IMR-90 (cell line): ENCODE results near the gene GABRB2. TPM values are rescaled to one million over a fixed set of nuclear protein-coding genes. Genes with fewer than 3 reads are reported as not detected.

Experiments used
- ATAC-seq: fragments of 200-7000 bp; cut with Tn5 transposase; 2 replicates; pipeline ENCODE4 v1.9.1; 2020; ENCODE audit warnings: low read depth, mild to moderate bottlenecking, moderate library complexity
- BruUV-seq: library from RNA; stranded (reverse); fragments of 400-500 nt; replicated peaks from 2 replicates; lab custom pipeline; 2021; lab: Mats Ljungman, UMichigan
- CTCF ChIA-PET: fragments of 300-600 bp; formaldehyde crosslinking; extraction: SDS; loops from one replicate; lab custom pipeline; 2021; ENCODE audit warnings: antibody characterized with exemption; lab: Yijun Ruan, JAX
- POLR2A ChIA-PET: fragments of 300-600 bp; sonication (Branson Sonifier 250); formaldehyde crosslinking; loops from one replicate; lab custom pipeline; 2022; ENCODE audit warnings: antibody characterized with exemption; ENCODE audit not compliant: unreplicated experiment; lab: Charles Lee
- DNase-seq: peaks from one replicate; pipeline ENCODE4 v3.0.0; 2013
- H2AFZ ChIP-seq: replicated peaks from 2 replicates; pipeline ENCODE3; 2013; ENCODE audit warnings: low read length, mild to moderate bottlenecking; ENCODE audit not compliant: poor library complexity
- H2AK5ac ChIP-seq: 2 replicates; pipeline ENCODE4 v1.6.1; 2013; ENCODE audit warnings: low read depth, low read length, inconsistent platforms
- H2AK9ac ChIP-seq: replicated peaks from 2 replicates; pipeline ENCODE3; 2013; ENCODE audit warnings: mild to moderate bottlenecking, low read depth, low read length, moderate library complexity; ENCODE audit not compliant: poor library complexity
- H2BK120ac ChIP-seq: 2 replicates; pipeline ENCODE4 v1.6.1; 2013; ENCODE audit warnings: low read depth, low read length, inconsistent platforms
- H2BK15ac ChIP-seq: 3 replicates; pipeline ENCODE4 v1.6.1; 2013; ENCODE audit warnings: low read depth, low read length, inconsistent platforms
- H2BK20ac ChIP-seq: 2 replicates; pipeline ENCODE4 v1.6.1; 2013; ENCODE audit warnings: low read depth, mild to moderate bottlenecking, inconsistent platforms, low read length, moderate library complexity
- H2BK5ac ChIP-seq: 2 replicates; pipeline ENCODE4 v1.6.1; 2013; ENCODE audit warnings: mild to moderate bottlenecking, low read depth, low read length, inconsistent platforms; ENCODE audit not compliant: poor library complexity, severe bottlenecking
- H3K14ac ChIP-seq: replicated peaks from 2 replicates; pipeline ENCODE4 v1.6.1; 2013; ENCODE audit warnings: low read depth, low read length, inconsistent platforms
- H3K18ac ChIP-seq: 2 replicates; pipeline ENCODE4 v1.6.1; 2013; ENCODE audit warnings: low read depth, low read length, control low read depth
- H3K23ac ChIP-seq: 2 replicates; pipeline ENCODE4 v1.6.1; 2013; ENCODE audit warnings: low read depth, low read length, inconsistent platforms
- H3K27ac ChIP-seq: 2 replicates; pipeline ENCODE4 v1.5.1; 2013; ENCODE audit warnings: mild to moderate bottlenecking, control low read depth, low read length; ENCODE audit not compliant: insufficient read depth
- H3K27me3 ChIP-seq: 2 replicates; pipeline ENCODE4 v1.6.1; 2013; ENCODE audit warnings: low read length; ENCODE audit not compliant: control insufficient read depth, insufficient read depth
- H3K36me3 ChIP-seq: 2 replicates; pipeline ENCODE4 v1.6.1; 2013; ENCODE audit warnings: low read length, mixed read lengths; ENCODE audit not compliant: control insufficient read depth, insufficient read depth
- H3K4ac ChIP-seq: 2 replicates; pipeline ENCODE4 v1.6.1; 2013; ENCODE audit warnings: low read depth, low read length, inconsistent platforms
- H3K4me1 ChIP-seq: 2 replicates; pipeline ENCODE4 v1.6.1; 2013; ENCODE audit warnings: low read length, mixed read lengths; ENCODE audit not compliant: control insufficient read depth, insufficient read depth
- H3K4me2 ChIP-seq: 2 replicates; pipeline ENCODE4 v1.6.1; 2013; ENCODE audit warnings: low read depth, mild to moderate bottlenecking, control low read depth, low read length, moderate library complexity
- H3K4me3 ChIP-seq: 2 replicates; pipeline ENCODE4 v1.5.1; 2013; ENCODE audit warnings: low read depth, mild to moderate bottlenecking, control low read depth, low read length, moderate library complexity; ENCODE audit not compliant: insufficient read depth
- H3K56ac ChIP-seq: 2 replicates; pipeline ENCODE4 v1.6.1; 2013; ENCODE audit warnings: low read length, inconsistent platforms; ENCODE audit not compliant: insufficient read depth; ENCODE audit errors: extremely low read depth
- H3K79me1 ChIP-seq, 2 experiments: 2 replicates each; pipeline ENCODE4 v1.6.1; 2013; ENCODE audit warnings: low read length in 2 of 2, inconsistent platforms in 1 of 2, low read depth in 1 of 2
- H3K9ac ChIP-seq: 2 replicates; pipeline ENCODE4 v1.6.1; 2013; ENCODE audit warnings: low read depth, low read length, control low read depth
- H3K9me1 ChIP-seq: 2 replicates; pipeline ENCODE4 v1.6.1; 2013; ENCODE audit warnings: low read length, inconsistent platforms; ENCODE audit not compliant: insufficient read depth
- H3K9me3 ChIP-seq: 2 replicates; pipeline ENCODE4 v1.6.1; 2013; ENCODE audit warnings: low read length; ENCODE audit not compliant: control insufficient read depth, insufficient read depth
- H4K20me1 ChIP-seq: 2 replicates; pipeline ENCODE4 v1.6.1; 2013; ENCODE audit warnings: low read length, inconsistent platforms; ENCODE audit not compliant: insufficient read depth
- H4K5ac ChIP-seq: 2 replicates; pipeline ENCODE4 v1.6.1; 2013; ENCODE audit warnings: mild to moderate bottlenecking, low read depth, low read length, control low read depth
- H4K8ac ChIP-seq, 2 experiments: 2 replicates each; pipeline ENCODE4 v1.6.1; 2013; ENCODE audit warnings: low read depth in 2 of 2, low read length in 2 of 2, control low read depth in 1 of 2, inconsistent platforms in 1 of 2
- H4K91ac ChIP-seq: 2 replicates; pipeline ENCODE4 v1.6.1; 2013; ENCODE audit warnings: low read depth, low read length, inconsistent platforms; ENCODE audit not compliant: insufficient read depth
- BHLHE40 ChIP-seq: fragments of 150-350 bp; IDR thresholded peaks from 2 replicates; pipeline ENCODE4 v1.6.1; 2016; ENCODE audit warnings: mild to moderate bottlenecking, low read depth, low read length
- CEBPB ChIP-seq: IDR thresholded peaks from 2 replicates; pipeline ENCODE4 v1.6.1; 2012; ENCODE audit warnings: low read depth, low read length, improper control_type of control experiment
- CHD1 ChIP-seq: IDR thresholded peaks from 2 replicates; pipeline ENCODE4 v1.6.1; 2012; ENCODE audit warnings: low read depth, low read length, improper control_type of control experiment
- CTCF ChIP-seq: conservative IDR thresholded peaks from 2 replicates; pipeline ENCODE4 v1.5.1; 2012; ENCODE audit warnings: mild to moderate bottlenecking, low read depth, low read length, improper control_type of control experiment
- ELK1 ChIP-seq: fragments of 150-350 bp; IDR thresholded peaks from 2 replicates; pipeline ENCODE4 v1.6.1; 2016; ENCODE audit warnings: low read depth, mild to moderate bottlenecking, low read length, moderate library complexity, borderline replicate concordance
- MAFK ChIP-seq: IDR thresholded peaks from 2 replicates; pipeline ENCODE4 v1.6.1; 2012; ENCODE audit warnings: low read depth, low read length, improper control_type of control experiment
- MAZ ChIP-seq: IDR thresholded peaks from 2 replicates; pipeline ENCODE4 v1.6.1; 2012; ENCODE audit warnings: low read depth, mild to moderate bottlenecking, low read length, improper control_type of control experiment, moderate library complexity, borderline replicate concordance
- MXI1 ChIP-seq: IDR thresholded peaks from 2 replicates; pipeline ENCODE4 v1.6.1; 2012; ENCODE audit warnings: low read depth, mild to moderate bottlenecking, low read length, moderate library complexity, borderline replicate concordance
- NFE2L2 ChIP-seq: fragments of 150-350 bp; IDR thresholded peaks from 2 replicates; pipeline ENCODE4 v1.6.1; 2016; ENCODE audit warnings: low read depth, mild to moderate bottlenecking, low read length
- POLR2A ChIP-seq: IDR thresholded peaks from 2 replicates; pipeline ENCODE4 v1.6.1; 2012; ENCODE audit warnings: mild to moderate bottlenecking, low read depth, low read length
- RAD21 ChIP-seq: IDR thresholded peaks from 2 replicates; pipeline ENCODE4 v1.6.1; 2012; ENCODE audit warnings: low read length, improper control_type of control experiment
- RCOR1 ChIP-seq: IDR thresholded peaks from 2 replicates; pipeline ENCODE4 v1.6.1; 2012; ENCODE audit warnings: mild to moderate bottlenecking, low read length, improper control_type of control experiment; ENCODE audit not compliant: insufficient replicate concordance
- RFX5 ChIP-seq: IDR thresholded peaks from 2 replicates; pipeline ENCODE4 v1.8.0; 2012; ENCODE audit warnings: low read depth, mild to moderate bottlenecking, low read length, moderate library complexity
- SMC3 ChIP-seq: fragments of 150-350 bp; IDR thresholded peaks from 2 replicates; pipeline ENCODE4 v1.6.1; 2016; ENCODE audit warnings: low read depth, mild to moderate bottlenecking, antibody characterized with exemption, low read length, moderate library complexity
- USF2 ChIP-seq: fragments of 150-350 bp; IDR thresholded peaks from 2 replicates; pipeline ENCODE4 v1.6.1; 2017; ENCODE audit warnings: mild to moderate bottlenecking, antibody characterized with exemption, low read length, low read depth
- WGBS, 2 experiments: methylation state at CpG; one replicate each; pipeline versions ENCODE4 v1.1.5 to v1.1.7; 2013; ENCODE audit warnings: missing lambda C conversion rate in 2 of 2; ENCODE audit not compliant: insufficient read length in 1 of 2; ENCODE audit errors: extremely low coverage in 2 of 2; 5-methylcytosine and 5-hydroxymethylcytosine counted together
- dilution Hi-C: fragments of 300-500 bp; cut with HindIII; formaldehyde crosslinking; loops from one replicate; pipeline ENCODE4 v1.14.3; 2018; ENCODE audit warnings: low sequenced_read_pairs; ENCODE audit not compliant: unreplicated experiment
- in situ Hi-C: fragments of 300-500 bp; cut with MboI; formaldehyde crosslinking; loops from 3 replicates; pipeline ENCODE4 v1.14.3; 2019; ENCODE audit warnings: low sequenced_read_pairs, inconsistent platforms, mixed read lengths
- intact Hi-C: fragments of 100-400 bp; cut with micrococcal nuclease; formaldehyde crosslinking; loops from 2 replicates; pipeline ENCODE4 v1.10.0; 2022
- polyA plus RNA-seq, 3 experiments: library from polyadenylated mRNA; depleted of rRNA; stranded (reverse); fragments of >200 nt; gene quantifications; 2 replicates each; pipeline ENCODE4 v1.2.3, GENCODE V29; 2012; ENCODE audit warnings: low replicate concordance in 1 of 3
- total RNA-seq: library from RNA; depleted of rRNA; stranded (reverse); fragments of >200 nt; gene quantifications from 2 replicates; pipeline ENCODE4 v1.2.3, GENCODE V29; 2012

Gene GABRB2
- total and polyA plus RNA-seq, 2 of the 4 experiments (the other 2 are of a cell fraction): not detected

- H4K91ac ChIP-seq: no peak overlapping the region
- no peaks in the 10 kb centered on the region for H3K9me1 ChIP-seq
- in situ Hi-C loops (no loop called here), dilution Hi-C loops (no loop called here), intact Hi-C loops (loop anchor here (10.0 kb wide), 1 partner anchor 1111 kb away; no protein-coding TSS in a partner anchor)
- ChIA-PET POLR2A (no interaction called here), CTCF (no interaction called here)
- H3K14ac ChIP-seq: no peak overlapping the region
- DNase-seq (no peak), ATAC-seq (no peak)
- no peak overlapping the region for H3K23ac ChIP-seq
- no peaks in the 10 kb centered on the region for H4K20me1 ChIP-seq
- H2AFZ ChIP-seq: no peak overlapping the region
- H3K4ac ChIP-seq: no peak overlapping the region
- H3K27me3 ChIP-seq: no peaks in the 10 kb centered on the region; the same call in 1 of the 2 replicates
- no peaks in the 10 kb centered on the region for H3K36me3 ChIP-seq
- H2AK9ac ChIP-seq: no peak overlapping the region
- H2BK120ac ChIP-seq: no peak overlapping the region
- H2BK20ac ChIP-seq: no peak overlapping the region
- H3K9me3 ChIP-seq: no peaks in the 10 kb centered on the region
- no peaks in the 10 kb centered on the region for H3K4me1 ChIP-seq
- no peak overlapping the region for H3K18ac ChIP-seq
- TF ChIP-seq RAD21 (no peak), CTCF (no peak), MAFK (no peak), NFE2L2 (no peak), CEBPB (no peak), BHLHE40 (no peak), SMC3 (no peak), CHD1 (no peak), MAZ (no peak), RCOR1 (no peak), USF2 (no peak), RFX5 (no peak), POLR2A (no peak), MXI1 (no peak), ELK1 (no peak)
- BruUV-seq: no TSS peak
- H3K4me2 ChIP-seq: no peak overlapping the region
- H3K27ac ChIP-seq: no peak overlapping the region
- no peak overlapping the region for H4K5ac ChIP-seq
- no CpG with 5 or more reads among the region's 8 CpGs for WGBS, 2 experiments
- H2BK15ac ChIP-seq: no peak overlapping the region
- H3K9ac ChIP-seq: no peak overlapping the region
- no peak overlapping the region for H3K4me3 ChIP-seq
- no peaks in the 10 kb centered on the region for H3K79me1 ChIP-seq
- no peak overlapping the region for H2BK5ac ChIP-seq
- H3K56ac ChIP-seq: no peak overlapping the region
- no peak overlapping the region for H4K8ac ChIP-seq
- no peak overlapping the region for H2AK5ac ChIP-seq
Observed at GRCh38 chr5:161546095-161546469, 443 bp downstream of the GABRB2 start.
